ENCODE data around the gene LLGL2. TPM values are rescaled to one million over a fixed set of nuclear protein-coding genes. Genes with fewer than 3 reads are reported as not detected.

LLGL2 gene
- total RNA-seq, 1 donor = 13.2 TPM

GRCh38 chr17:75509528-75510258, 15.8 kb upstream of the LLGL2 start:
- no peak overlapping the region for H3K4me3 ChIP-seq (ENCODE audit: low read length)
- peaks cover 2% of the 10 kb centered on the region for H3K27me3 ChIP-seq (ENCODE audit: insufficient read depth, low read length)
- H3K9me3 ChIP-seq (ENCODE audit: low read depth, low read length) = no peaks in the 10 kb centered on the region
- no peaks in the 10 kb centered on the region for H3K4me1 ChIP-seq (ENCODE audit: insufficient read depth, low read length)

GRCh38 chr17:75511270-75511609, 14.3 kb upstream of the LLGL2 start:
- Histone ChIP-seq H3K27me3 (ENCODE audit: insufficient read depth, low read length) (peaks cover 4% of the 10 kb centered on the region), H3K4me1 (ENCODE audit: insufficient read depth, low read length) (peaks cover 7% of the 10 kb centered on the region), H3K4me3 (ENCODE audit: low read length) (no peak overlapping the region), H3K9me3 (ENCODE audit: low read depth, low read length) (no peaks in the 10 kb centered on the region)

GRCh38 chr17:75511610-75512575, 13.6 kb upstream of the LLGL2 start:
- H3K9me3 ChIP-seq (ENCODE audit: low read depth, low read length) = no peaks in the 10 kb centered on the region
- no peak overlapping the region for H3K4me3 ChIP-seq (ENCODE audit: low read length)
- H3K4me1 ChIP-seq (ENCODE audit: insufficient read depth, low read length) = peaks cover 9% of the 10 kb centered on the region
- H3K27me3 ChIP-seq (ENCODE audit: insufficient read depth, low read length) = peaks cover 4% of the 10 kb centered on the region

GRCh38 chr17:75512926-75513640, 12.4 kb upstream of the LLGL2 start:
- H3K4me3 ChIP-seq (ENCODE audit: low read length) = no peak overlapping the region
- H3K9me3 ChIP-seq (ENCODE audit: low read depth, low read length) = no peaks in the 10 kb centered on the region
- H3K27me3 ChIP-seq (ENCODE audit: insufficient read depth, low read length) = peaks cover 4% of the 10 kb centered on the region
- H3K4me1 ChIP-seq (ENCODE audit: insufficient read depth, low read length) = peaks cover 21% of the 10 kb centered on the region

GRCh38 chr17:75513641-75514000, 11.9 kb upstream of the LLGL2 start:
- peaks cover 26% of the 10 kb centered on the region for H3K4me1 ChIP-seq (ENCODE audit: insufficient read depth, low read length)
- peaks cover 4% of the 10 kb centered on the region for H3K27me3 ChIP-seq (ENCODE audit: insufficient read depth, low read length)
- no peak overlapping the region for H3K4me3 ChIP-seq (ENCODE audit: low read length)
- no peaks in the 10 kb centered on the region for H3K9me3 ChIP-seq (ENCODE audit: low read depth, low read length)

- Histone ChIP-seq H3K4me1 (ENCODE audit: insufficient read depth, low read length) (peaks cover 34% of the 10 kb centered on the region), H3K27me3 (ENCODE audit: insufficient read depth, low read length) (peaks cover 4% of the 10 kb centered on the region), H3K9me3 (ENCODE audit: low read depth, low read length) (no peaks in the 10 kb centered on the region), H3K4me3 (ENCODE audit: low read length) (no peak overlapping the region)
Measured at GRCh38 chr17:75514299-75514918, 11.1 kb upstream of the LLGL2 start.

- peaks cover 35% of the 10 kb centered on the region for H3K4me1 ChIP-seq (ENCODE audit: insufficient read depth, low read length)
- no peaks in the 10 kb centered on the region for H3K9me3 ChIP-seq (ENCODE audit: low read depth, low read length)
- peaks cover 4% of the 10 kb centered on the region for H3K27me3 ChIP-seq (ENCODE audit: insufficient read depth, low read length)
- no peak overlapping the region for H3K4me3 ChIP-seq (ENCODE audit: low read length)
Measured at GRCh38 chr17:75514919-75515495, 10.5 kb upstream of the LLGL2 start.

- H3K4me1 ChIP-seq (ENCODE audit: insufficient read depth, low read length) = peaks cover 35% of the 10 kb centered on the region
- H3K4me3 ChIP-seq (ENCODE audit: low read length) = peak within 1 kb of the TSS; percentile 66
- H3K9me3 ChIP-seq (ENCODE audit: low read depth, low read length) = no peaks in the 10 kb centered on the region
- H3K27me3 ChIP-seq (ENCODE audit: insufficient read depth, low read length) = peaks cover 4% of the 10 kb centered on the region
Measured at GRCh38 chr17:75515496-75516254, 9.8 kb upstream of the LLGL2 start, which contains the start of gene CASKIN2. Gene CASKIN2, minus strand, starts transcription at chr17:75515537. Its CDS starts 1,733 bp downstream, at chr17:75513804.

- peak within 1 kb of the TSS; percentile 66 for H3K4me3 ChIP-seq (ENCODE audit: low read length)
- H3K4me1 ChIP-seq (ENCODE audit: insufficient read depth, low read length) = peaks cover 35% of the 10 kb centered on the region
- no peaks in the 10 kb centered on the region for H3K9me3 ChIP-seq (ENCODE audit: low read depth, low read length)
- H3K27me3 ChIP-seq (ENCODE audit: insufficient read depth, low read length) = peaks cover 4% of the 10 kb centered on the region
Measured at GRCh38 chr17:75516255-75516618, 9.3 kb upstream of the LLGL2 start, which contains the start of gene TSEN54. Gene TSEN54, plus strand, starts transcription at chr17:75516528. Its CDS starts 33 bp downstream, at chr17:75516561.

GRCh38 chr17:75516619-75517296, 8.7 kb upstream of the LLGL2 start:
- Histone ChIP-seq H3K27me3 (ENCODE audit: insufficient read depth, low read length) (peaks cover 4% of the 10 kb centered on the region), H3K4me3 (ENCODE audit: low read length) (peak overlapping the region; percentile 66), H3K4me1 (ENCODE audit: insufficient read depth, low read length) (peaks cover 35% of the 10 kb centered on the region), H3K9me3 (ENCODE audit: low read depth, low read length) (no peaks in the 10 kb centered on the region)

- H3K4me3 ChIP-seq (ENCODE audit: low read length) = peak overlapping the region; percentile 66
- no peaks in the 10 kb centered on the region for H3K9me3 ChIP-seq (ENCODE audit: low read depth, low read length)
- H3K27me3 ChIP-seq (ENCODE audit: insufficient read depth, low read length) = peaks cover 4% of the 10 kb centered on the region
- peaks cover 35% of the 10 kb centered on the region for H3K4me1 ChIP-seq (ENCODE audit: insufficient read depth, low read length)
Measured at GRCh38 chr17:75517297-75517865, 8.1 kb upstream of the LLGL2 start.

- Histone ChIP-seq H3K27me3 (ENCODE audit: insufficient read depth, low read length) (peaks cover 4% of the 10 kb centered on the region), H3K9me3 (ENCODE audit: low read depth, low read length) (no peaks in the 10 kb centered on the region), H3K4me1 (ENCODE audit: insufficient read depth, low read length) (peaks cover 35% of the 10 kb centered on the region), H3K4me3 (ENCODE audit: low read length) (no peak overlapping the region)
Measured at GRCh38 chr17:75518201-75518600, 7.3 kb upstream of the LLGL2 start.

- Histone ChIP-seq H3K4me3 (ENCODE audit: low read length) (no peak overlapping the region), H3K27me3 (ENCODE audit: insufficient read depth, low read length) (peaks cover 4% of the 10 kb centered on the region), H3K4me1 (ENCODE audit: insufficient read depth, low read length) (peaks cover 35% of the 10 kb centered on the region), H3K9me3 (ENCODE audit: low read depth, low read length) (no peaks in the 10 kb centered on the region)
Measured at GRCh38 chr17:75518983-75519537, 6.4 kb upstream of the LLGL2 start.

All from mononuclear cell (primary cell).